GM19193 (cell line): ENCODE results near the gene DNAJC10.

Experiments
- POLR2A ChIP-seq: IDR thresholded peaks from 4 replicates; pipeline ENCODE4 v1.6.1; 2011; ENCODE audit not compliant: insufficient read depth, insufficient read length; ENCODE audit errors: extremely low read depth

The DNAJC10 gene

DNA sequence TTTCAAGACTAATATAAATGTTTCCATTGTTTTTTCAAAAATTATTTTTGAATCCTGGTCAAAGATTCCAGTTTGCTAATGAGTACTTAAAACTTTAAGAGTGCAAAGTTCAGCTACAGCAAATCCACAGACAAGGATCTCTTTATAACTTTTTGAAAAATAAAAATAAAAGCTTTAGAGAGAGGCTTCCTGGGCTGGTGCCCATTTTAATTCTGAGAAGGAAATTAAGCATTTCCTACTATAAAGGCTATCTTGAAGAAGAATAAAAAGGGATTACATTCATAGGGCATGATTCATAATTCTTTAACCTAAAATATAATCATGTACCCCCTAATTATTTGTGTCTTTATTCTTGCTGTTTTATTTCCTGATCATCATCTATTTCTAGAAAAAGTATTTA, 38.2 kb downstream of the DNAJC10 start:
- TF ChIP-seq POLR2A: no peak

DNA sequence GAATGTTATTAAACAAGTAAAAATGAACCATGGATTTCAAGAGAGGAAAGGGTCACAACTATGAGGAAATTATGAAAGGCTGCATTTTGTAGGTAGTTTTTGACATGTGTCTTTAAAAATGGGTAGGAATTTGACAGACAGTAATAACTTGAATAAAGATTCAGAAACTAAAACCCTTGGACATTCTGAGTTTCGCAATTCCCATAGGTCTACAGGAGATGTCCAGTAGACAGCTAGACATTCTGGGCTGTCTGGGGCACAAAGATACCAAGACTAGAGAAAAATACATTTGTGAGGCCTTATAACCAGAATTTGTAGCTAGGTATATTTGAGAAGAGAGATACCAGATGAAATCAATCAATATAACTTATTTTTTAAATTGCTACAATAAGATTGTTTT, 42.3 kb downstream of the DNAJC10 start:
- no peak for TF ChIP-seq POLR2A

DNA sequence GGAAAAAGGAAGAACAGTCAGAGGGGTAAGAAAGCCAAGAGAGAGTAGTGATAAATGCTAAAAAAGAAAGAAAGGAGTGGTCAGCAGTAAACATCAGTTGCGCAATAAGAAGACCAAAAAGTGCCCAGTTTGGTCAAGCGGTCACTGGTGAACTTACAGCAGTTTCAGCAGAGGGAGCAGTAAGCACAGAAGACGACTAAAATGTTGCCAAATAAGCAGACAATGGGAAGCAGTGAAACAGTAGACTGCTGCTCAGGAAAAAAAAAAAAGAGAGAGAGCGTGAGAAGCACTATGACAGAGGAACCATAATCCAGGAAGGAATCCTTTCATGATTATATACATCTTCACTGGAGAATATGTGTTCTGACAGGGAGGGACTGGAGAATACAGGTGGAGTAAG, 45.8 kb downstream of the DNAJC10 start:
- TF ChIP-seq POLR2A: no peak

DNA sequence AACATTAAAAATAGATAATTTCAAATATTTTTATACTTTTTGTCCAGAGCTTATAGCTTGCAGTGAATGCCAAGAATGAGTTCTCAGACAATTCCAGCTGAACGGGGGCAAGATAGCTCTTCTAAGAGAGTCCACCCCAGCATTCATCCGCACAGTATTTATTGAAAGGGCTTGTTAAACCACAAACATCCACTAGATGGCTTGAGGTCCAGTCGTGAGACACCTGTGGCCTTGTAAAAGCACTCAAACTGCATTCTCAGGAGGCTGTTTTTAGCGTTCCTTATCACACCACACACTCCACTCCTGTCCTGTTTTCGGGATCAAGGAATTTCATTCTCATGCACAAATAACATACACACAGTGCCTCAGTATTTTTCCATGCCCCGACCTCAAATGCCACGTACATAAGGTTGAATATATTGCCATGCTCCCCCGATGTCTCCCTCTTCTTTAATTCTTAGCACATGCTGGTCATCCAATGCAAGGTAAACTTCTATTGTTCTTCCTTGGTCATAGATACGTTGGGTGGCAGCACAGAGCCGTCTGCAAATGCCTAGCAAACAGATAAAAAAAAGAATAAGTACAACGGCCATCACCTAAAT, 47.4 kb downstream of the DNAJC10 start:
- TF ChIP-seq POLR2A: no peak

DNA sequence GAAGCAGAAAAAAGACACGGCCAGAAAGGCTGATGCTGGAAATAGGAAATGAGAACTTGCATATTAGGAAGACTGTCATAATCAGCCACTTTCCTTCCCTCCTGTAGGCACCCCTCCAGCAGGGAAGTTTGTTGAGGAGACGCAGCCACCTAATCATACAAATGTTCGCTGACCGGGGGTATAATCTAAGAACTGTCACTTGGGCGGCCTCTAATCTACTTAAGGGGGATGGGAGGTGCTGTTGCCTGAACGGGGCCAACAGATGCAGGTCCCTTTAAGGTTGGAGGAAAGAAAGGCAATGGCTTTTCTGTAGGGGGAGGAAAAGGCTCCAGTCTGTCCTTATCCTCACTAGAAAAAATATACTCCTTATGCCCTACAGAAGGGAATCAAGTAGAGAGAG, 50.6 kb downstream of the DNAJC10 start:
- no peak for TF ChIP-seq POLR2A

DNA sequence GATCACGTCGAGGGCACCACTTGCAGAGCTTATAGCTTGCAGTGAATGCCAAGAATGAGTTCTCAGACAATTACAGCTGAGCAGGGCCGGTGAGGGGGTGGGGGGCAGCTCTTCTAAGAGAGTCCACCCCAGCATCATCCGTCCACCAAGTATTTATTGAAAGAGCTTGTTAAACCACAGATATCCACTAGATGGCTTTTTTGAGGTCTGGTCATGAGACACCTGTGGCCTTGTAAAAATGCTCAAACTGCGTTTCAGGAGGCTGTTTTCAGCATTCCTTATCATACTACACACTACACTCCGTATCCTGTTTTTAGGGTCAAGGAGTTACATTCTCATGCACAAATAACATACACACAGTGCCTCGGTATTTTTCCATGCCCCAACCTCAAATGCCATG, 51.5 kb downstream of the DNAJC10 start:
- TF ChIP-seq POLR2A: no peak

DNA sequence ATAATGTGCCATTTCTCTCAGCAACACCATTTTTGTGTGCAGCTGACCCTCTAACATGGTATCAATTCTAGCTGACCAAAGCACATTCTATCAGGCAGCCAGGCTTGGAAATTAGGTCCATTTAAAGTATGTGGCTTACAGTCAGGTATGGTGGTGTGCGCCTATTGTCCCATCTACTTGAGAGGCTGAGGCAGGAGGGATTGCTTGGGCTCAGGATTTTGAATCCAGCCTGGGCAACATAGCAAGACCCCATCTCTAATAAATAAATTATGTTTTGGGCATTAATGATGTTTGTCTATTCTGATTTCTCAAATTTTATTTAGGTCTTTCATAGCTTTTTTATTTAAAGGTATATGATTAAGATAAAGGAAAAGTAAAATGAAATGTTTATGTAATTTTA, 63.3 kb downstream of the DNAJC10 start:
- TF ChIP-seq POLR2A: no peak

DNA sequence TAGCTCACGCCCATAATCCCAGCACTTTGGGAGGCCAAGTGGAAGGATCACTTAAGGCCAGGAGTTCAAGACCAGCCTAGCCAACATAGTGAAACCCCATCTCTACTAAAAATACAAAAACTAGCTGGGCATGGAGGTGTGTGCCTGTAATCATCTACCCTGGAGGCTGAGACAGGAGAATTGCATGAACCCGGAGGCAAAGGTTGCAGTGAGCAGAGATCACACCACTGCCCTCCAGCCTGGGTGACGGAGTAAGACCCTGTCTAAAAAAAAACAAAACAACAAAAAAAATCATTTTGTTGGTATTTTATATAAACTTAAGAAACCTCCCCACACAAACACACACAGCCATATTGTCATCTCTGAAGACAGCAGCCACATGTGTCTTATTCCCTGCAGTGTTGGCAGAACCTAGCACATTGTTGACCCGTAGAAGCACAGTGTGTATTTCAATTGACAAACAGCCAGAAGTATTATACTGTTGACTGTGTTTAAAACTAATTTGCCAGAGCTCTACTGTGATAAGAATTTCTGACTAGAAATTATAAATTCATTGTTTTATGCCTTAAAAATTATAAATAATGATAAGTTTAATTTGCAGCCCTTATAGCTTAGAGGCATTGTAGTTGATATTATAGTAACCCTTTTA, 68.1 kb downstream of the DNAJC10 start:
- TF ChIP-seq POLR2A: no peak

DNA sequence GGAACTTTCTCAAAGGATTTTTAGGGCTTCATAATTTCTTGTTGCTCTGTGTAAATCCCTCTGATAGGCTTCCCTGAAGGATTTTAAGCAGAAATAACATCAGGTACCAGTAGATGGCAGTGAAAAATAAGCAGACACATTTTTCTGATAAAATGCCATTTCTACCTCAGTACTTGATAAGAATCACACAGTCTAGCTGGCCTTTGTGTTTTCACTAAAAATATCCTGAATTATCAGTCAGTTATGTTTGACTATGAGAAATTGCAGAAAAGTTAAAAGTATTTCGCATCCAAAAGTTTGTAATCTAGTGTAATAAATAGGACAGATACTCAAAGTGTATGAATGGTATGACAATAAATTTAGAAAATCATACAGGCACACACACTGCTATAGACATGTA, 68.7 kb downstream of the DNAJC10 start:
- TF ChIP-seq POLR2A: no peak

DNA sequence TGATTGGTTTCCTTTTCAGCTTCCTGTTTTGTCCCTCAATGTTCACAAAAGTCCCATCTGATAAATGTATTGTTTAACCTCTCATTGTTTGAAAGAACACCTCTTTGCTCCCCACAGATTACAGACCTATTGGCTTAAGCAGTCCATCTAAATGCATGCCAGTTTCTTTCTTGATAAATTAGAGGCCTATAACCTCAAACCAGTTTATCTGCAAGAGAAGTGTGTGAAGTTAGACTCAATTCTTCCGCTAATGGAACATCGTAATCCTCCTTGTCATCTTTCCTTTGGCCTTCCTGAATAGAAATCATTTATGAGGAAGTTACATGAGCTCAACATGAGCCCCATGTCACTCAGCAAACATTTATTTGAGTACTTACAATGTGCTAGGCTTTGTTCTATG, 76.4 kb downstream of the DNAJC10 start:
- TF ChIP-seq POLR2A: no peak

DNA sequence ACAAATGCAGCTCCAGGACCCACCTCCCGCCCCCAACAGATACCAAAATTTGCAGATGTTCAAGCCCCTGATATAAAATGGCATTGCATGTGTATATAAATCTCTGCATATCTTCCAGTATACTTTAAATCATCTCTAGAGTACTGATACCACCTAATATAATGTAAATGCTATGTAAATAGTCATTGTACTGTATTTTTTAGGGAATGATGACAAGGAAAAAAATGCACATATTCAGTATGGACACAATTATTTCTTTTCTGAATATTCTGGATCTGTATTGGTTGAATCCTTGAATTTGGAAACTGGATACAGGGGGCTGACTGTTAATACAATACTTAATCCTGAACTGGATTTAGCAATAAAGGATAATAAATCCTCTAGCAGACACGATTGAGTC, 82.7 kb downstream of the DNAJC10 start:
- TF ChIP-seq POLR2A: no peak

DNA sequence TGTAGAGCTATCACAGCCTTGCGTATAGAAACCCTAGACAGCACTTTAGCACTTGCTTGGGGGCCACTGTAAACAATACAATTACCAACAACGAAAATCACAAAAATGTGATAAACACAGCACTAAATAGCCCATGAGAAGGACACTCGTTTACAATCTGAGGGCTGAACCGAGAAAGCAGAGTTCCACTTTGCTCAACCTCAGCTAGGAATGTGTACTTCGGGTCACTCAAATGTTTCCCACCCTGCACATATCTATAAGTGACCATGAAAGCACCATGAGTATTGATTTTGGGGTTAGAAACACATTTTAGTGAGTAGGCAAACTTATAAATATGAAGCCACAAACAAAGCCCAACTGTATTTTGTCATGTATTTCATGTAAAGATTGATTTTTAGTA, 88.1 kb downstream of the DNAJC10 start:
- no peak for TF ChIP-seq POLR2A

DNA sequence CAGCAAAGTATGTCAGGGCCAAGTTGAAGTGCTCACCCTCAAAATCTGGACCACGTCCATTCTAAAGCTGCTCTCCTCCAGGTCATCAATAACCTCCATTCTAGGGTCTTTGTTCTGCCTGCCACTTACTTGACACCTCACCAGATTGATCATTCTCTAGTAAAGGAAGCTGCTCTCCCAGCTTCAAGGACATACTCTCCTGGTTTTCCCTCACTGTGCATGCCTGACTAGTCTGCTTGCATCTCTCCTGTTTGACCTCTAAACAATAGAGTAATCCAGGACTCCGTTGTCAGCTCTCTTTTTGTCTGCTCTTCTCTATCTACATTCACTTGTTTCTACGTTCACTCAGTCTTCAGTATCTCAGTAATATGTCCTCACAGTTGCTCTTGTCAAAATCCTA, 91.3 kb downstream of the DNAJC10 start:
- no peak for TF ChIP-seq POLR2A

DNA sequence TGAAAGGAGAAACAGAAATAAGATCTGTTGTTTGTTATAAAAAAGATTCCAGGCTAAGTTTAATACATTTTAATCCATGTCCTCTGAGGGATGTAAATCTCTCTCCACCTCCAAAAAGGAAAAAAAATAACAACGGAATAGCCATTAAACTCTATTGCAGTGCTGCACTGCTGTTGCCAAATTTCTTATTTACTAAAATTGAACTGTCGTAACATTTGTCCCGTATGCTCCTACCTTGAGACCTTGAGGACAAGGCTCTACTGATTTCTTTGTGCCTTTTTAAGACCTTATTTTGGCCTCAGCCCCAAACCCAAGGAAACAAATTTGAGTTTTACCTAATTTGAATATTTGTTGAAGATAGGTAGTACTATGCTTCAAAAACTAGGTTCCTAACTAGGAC, 94.0 kb downstream of the DNAJC10 start:
- no peak for TF ChIP-seq POLR2A

DNA sequence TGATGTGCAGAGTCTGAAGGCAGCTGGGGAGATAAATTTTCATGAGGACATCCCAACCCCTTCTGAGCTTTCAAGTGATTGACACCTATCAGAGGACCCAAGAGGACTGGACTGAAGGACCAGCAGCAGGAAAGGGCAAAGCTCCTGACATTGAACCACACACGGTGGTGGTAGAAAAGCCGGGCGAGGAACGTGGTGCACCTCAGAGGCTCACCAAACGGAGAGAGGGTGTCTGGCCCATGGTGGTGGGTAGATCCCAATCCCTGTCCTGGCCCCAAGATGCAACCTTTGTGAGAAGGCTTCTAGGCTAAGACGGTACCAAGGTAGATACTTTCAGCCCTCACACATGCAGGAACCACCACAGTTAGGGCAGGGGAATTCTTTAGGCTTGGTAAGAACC, 98.3 kb downstream of the DNAJC10 start:
- no peak for TF ChIP-seq POLR2A

DNA sequence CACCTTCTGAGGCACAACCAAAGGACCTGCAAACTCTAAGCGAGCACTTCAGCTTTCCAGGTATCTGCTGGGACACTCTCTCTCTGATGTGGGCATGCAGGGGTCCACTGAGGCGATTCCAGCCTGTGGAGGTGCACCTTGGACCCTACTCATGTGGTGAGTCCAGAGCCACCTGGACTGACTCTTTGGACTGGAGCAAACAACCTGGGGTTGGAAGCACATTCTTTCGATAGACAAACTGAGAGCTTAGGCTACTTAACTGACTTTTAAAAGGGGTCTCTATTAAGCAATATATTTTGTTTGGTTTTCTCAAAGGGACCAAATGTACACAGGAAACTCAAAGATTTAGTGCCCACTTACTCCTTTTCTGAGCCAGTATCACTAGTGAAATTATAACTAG, 98.7 kb downstream of the DNAJC10 start:
- no peak for TF ChIP-seq POLR2A

DNA sequence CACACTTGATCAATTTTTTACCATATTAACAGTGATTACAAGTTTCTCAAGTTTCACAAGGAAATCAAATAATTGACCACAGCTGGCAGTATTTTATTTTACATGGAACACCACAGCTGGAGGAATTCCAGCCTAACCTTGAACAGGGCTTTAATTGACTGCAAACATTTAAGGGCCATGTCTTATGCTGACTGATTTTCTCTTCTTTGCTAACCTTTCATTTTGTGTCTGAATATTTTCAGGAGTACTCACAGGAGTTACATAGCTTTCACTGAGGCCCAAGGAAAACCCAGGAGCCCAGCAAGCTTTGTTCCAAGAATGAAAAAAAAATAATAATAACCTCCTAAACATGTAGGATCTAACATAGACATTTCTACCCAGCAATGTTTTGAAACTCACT, 100.8 kb downstream of the DNAJC10 start:
- TF ChIP-seq POLR2A: no peak
